NCI-H1048 (cell line): Measurements from ENCODE around the gene NEURL2.
A peak's percentile ranks its signal among the peaks of the same experiment; 100 is the strongest.

ENCODE experiments used
- DNase-seq: peaks from one replicate; lab custom pipeline; 2025; lab: John Stamatoyannopoulos, UW

Gene NEURL2

DNA sequence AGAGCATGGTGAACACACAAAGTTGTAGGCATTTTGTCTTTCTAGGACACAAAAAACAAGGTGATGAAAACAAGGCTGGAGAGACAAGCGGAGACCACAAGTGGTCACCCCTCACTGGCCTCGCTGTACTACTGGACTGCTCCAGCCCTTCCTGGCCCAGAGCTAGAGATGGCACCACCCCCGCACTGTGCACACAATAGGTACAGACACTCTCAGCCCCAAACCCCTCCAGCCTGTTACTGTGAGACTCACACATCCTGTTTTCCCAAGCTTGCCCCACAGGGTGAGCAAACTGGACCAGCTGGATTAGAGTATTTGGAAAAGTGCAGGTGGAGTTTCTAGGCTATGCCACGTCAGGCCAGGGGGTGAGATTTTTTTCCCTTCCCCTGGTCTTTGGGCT is 18.4 kb downstream of the NEURL2 start:
- no peak for DNase-seq

DNA sequence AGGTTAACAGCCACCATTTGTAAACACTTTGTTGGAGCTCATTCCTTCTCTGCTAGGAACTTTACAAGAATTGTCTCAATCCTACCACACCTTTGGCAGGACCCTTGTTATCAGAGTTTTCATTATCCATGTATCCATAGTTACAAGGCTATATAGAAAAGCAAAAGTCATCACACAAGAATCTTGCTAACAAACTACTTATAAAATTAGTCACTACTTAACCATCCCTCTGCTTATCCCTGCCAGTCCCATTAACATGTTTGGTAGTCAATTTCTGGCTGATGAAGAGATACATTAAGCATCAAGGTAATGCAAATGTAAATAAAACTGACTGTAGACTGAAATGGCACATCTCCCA is 23.2 kb downstream of the NEURL2 start:
- DNase-seq = no peak

DNA sequence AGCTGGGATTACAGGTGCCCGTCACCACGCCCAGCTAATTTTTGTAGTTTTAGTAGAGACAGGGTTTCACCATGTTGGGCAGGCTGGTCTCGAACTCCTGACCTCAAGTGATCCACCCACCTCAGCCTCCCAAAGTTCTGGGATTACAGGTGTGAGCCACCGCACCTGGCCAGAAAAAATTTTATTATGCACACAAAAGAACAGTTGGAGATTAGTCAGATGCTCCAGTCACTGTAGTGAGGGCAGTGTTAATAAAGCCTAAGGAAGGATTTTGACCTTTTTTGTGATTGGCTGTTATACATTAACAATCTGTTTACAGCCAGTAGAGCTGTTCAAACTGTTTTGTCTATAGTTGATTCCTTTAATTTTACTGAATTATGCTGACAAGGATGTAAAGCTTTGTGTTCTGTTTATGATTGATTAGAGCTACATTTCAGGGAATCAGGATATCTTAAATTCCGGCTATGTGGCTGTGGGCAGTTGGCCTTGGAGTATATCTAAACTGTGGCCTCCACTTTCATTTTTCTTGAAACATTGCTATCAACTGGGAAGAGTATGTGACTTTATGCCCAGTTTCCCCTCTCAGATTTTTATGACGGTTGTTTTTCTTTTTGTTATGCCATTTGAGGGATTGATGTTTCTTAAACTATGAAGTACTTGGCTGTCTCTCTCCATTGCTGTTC is 23.7 kb downstream of the NEURL2 start:
- no peak for DNase-seq

- no peak for DNase-seq
These were observed 24.6 kb downstream of the NEURL2 start for GRCh38 chr20:45866454-45866853.

DNA sequence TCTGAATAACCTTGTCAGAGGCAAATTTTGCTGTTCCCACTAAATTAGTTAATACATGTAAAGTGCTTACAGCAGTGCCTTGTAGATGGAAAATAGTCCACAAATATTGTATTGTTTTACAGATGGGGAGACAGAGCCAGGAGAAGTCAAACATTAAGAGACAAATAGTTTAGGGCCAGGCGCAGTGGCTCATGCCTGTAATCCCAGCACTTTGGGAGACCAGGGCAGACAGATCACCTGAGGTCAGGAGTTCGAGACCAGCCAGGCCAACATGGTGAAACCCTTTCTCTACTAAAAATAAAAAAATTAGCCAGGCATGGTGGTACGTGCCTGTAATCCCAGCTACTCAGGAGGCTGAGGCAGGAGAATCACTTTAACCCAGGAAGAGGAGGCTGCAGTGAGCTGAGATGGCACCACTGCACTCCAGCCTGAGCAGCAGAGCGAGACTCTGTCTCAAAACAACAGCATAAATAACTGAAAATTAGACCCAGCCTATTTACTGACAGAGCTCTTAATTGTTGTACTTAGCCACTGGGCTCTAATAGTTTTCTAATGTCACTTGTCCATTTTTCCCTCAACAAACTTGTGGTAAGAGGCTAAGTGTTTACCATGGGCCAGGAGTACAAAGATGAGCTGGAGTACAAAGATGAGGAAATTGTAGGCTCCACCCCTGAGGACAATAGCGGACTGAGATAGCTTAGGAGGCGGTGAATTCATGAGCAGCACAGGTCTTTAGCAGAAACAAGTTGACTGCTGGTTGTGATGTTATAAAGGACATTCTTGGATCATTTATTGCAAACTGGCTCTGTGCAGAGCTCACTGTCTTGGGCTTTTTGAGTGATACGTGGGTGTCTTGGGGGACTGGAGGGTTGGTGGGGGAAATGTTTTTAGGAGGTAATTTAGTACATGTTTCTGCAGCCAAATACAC is 27.2 kb downstream of the NEURL2 start:
- no peak for DNase-seq

DNA sequence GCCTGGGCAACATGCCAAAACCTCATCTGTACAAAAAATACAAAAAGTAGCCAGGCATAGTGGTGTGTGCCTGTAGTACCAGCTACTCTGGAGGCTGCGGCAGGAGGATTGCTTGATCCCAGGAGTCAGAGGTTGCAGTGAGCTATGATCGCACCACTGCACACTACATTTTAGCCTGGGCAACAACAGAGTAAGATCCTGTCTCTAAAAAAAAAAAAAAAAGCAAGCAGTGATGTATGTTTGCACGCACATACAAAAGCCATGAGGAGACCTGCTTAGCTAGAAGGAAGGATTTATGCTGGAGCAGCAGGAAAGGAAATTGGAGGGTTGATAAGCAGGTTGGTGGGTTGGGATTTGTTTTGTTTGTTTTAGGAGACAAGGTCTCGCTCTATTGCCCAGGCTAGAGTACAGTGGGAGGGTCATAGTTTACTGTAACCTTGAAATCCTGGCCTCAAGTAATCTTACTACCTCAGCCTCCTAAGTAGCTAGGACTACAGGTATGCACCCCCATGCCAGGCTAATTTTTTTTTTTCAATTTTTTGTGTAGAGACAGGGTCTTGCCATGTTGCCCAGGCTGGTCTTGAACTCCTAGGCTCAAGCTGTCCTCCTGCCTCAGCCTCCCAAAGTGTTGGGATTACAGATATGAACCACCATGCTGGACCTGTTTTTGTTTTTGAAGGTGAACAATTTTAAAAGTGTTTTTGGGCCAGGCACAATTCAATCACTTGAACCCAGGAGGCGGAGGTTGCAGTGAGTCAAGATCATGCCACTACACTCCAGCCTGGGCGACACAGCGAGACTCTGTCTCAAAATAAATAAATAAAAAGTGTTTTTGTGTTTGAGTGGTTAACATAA is 29.6 kb downstream of the NEURL2 start:
- no peak for DNase-seq

GRCh38 chr20:45860560-45861220 is 30.3 kb downstream of the NEURL2 start:
- DNase-seq = no peak

DNA sequence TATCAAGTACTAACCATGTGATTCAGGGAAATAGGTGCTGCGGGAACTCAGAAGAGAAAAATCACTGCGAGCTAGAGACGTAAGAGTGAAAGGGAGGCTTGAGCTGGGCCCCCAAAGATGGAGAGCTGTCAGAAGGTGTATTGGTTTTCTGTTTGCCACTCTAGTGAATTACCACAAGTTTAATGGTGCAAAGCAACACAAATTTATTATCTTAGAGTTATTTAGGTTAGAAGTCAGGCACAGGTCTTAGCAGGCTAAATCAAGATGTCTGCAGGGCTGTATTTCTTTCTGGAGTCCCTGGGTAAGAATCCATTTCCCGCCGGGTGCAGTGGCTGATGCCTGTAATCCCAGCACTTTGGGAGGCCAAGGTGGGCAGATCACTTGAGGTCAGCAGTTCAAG is 31.1 kb downstream of the NEURL2 start:
- no peak for DNase-seq

DNA sequence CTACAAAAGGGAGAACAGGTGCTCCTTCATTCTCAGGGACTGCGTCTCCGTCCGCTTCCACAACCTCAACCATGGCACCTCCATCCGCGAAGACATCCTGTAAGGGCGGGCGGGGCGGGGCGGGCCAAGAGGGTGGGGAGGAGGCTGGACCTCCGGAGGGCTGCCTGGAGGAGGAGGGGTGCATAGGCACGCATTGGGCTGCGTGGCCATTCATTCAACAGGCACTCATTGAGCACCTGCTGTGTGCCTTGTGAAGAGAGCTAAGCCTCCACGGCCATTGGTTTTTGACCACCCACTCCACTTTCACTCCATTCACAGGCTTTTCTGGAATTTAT is 33.2 kb downstream of the NEURL2 start:
- DNase-seq = no peak

DNA sequence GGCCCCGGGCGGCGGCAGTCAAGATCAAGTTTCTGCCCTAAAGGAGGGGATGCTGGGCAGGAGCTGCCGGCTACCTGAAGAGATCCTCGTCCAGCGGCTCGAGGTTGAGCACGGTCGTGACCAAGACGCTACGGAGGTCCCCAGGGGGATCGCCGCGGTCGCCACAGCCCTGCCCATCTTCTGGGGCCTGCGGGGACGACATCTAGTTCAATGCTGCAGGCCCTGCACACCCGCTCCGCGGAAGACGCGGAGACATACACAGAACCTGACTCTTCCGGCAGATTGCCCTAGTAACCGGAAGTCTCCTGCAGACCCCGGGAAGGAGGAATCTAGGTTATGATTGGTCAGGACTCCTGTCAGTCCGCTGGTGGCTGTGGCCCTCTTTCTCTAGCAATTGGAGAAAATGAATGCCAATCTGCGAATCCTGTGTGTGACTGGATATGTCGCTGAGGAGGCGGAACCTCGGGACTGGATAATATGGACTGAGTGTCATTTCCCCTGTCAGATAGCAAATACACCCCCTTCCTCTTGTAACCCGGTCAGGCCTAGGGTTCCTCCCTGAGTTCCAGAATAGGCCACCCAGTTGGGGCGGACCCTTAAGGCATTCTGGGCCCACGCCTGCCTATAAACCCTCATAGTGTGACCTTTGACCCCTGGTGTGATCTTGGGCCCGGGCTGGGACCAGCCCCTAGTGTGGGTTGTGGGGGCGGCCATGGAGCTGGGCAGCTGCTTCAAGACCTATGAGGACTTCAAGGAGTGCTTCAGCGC is 33.7 kb downstream of the NEURL2 start, which contains the start of the genes ACOT8 and ZSWIM3:
TSS of gene ACOT8 (minus strand) at position 279 of the 768 bp plus-strand sequence. CDS start at position 202, 77 bp downstream.
TSS of gene ZSWIM3 (plus strand) at position 501 of the 768 bp plus-strand sequence. CDS start at position 713, 212 bp downstream.
- peak; percentile 94 for DNase-seq

DNA sequence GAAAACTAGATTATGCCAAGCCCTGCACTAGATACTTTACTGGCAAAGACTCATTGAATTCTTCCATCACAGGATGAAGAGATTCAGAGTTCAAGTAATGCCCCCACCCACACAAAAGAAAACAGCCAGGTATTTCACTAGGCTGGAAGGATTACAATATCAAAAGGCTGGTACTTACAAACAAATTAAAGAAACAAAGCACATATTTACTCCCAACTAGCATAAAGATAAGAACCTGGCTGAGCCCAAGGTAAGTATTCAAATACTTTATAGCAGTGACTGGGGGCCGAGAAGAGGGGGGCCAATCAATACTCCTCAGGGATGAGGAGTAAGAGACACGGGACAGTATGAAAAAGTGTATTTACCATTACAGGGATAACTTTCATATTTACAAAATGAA is 37.5 kb downstream of the NEURL2 start:
- no peak for DNase-seq

GRCh38 chr20:45852326-45852725 is 38.7 kb downstream of the NEURL2 start:
- no peak for DNase-seq

GRCh38 chr20:45851501-45851900 is 39.5 kb downstream of the NEURL2 start:
- no peak for DNase-seq

DNA sequence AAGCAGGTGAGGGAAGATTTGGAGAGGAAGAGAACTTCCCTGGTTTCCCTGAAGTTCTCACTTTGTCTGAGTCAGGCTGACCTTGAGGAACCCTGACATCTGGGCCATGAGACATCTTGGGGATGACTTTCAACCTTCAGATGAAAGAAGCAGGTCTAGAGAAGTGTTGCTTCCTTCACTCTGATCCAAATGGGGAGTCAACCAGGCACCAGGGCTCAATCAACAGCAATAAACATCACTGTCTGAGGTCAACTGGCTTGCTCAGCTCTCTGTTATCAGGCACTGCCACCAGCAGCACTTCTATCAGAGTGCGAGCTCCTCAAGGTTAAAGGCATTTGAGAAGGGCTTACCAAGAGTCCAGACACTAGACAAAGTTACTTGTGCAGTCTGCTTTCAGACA is 40.1 kb downstream of the NEURL2 start:
- DNase-seq = no peak

DNA sequence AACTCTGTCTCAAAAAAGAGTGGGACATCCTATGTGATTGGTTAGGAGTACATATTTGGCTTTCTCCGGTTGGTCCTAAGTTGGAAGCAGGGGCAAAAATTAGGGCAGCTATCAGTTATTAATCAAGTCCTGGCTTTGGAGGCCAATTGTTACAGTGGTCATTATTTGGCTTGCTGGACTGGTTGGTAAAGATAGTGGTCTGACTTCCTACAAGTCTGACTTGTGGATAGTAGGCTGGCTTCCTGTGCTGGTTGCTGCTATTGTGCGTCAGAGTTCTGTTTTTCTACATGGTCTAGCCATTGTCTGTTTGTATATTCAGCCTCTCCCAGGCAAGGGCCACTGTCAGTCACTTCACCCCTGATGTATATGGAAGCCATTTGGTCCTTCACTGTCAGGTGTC is 40.8 kb downstream of the NEURL2 start:
- no peak for DNase-seq

GRCh38 chr20:45848969-45849582 is 41.9 kb downstream of the NEURL2 start:
- DNase-seq = no peak

- DNase-seq = no peak
These were observed 42.6 kb downstream of the NEURL2 start for GRCh38 chr20:45848421-45848820.

DNA sequence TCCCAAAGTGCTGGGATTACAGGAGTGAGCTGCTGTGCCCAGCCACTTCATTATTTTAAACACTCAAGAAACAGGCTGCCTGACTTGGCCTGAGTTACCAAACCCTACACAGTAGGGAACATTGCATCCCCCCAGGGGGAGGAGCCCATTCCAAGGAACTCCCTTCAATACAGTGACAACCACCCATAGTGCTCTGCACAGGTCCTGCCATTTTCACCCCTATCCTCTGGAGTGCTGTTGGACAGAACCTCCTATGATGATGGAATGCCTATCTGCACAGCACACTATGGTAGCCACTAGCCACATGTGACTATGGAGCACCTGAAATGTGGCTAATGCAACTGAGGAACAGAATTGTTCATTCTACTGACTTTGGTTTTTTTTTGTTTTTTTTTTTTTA is 45.6 kb downstream of the NEURL2 start:
- DNase-seq = no peak

DNA sequence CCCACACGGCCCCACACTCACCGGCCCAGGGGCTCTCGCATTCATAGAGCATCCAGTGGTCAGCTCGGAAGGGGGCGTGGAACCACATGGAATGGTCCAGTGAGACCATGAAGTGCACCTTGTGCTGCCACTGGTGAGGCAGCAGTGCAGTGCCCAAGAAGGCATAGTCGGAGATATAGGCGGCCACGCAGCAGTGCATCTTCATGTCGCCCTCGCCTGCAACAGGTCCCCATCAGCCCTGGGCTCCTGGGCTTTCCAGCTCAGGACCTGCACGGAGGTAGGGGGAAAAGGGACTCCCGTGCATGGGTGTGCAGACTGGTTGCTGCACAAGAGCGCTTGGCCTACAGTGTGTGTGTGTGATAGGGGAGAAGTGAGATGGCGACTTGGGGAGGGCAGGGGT is 47.5 kb downstream of the NEURL2 start:
- DNase-seq = no peak

DNA sequence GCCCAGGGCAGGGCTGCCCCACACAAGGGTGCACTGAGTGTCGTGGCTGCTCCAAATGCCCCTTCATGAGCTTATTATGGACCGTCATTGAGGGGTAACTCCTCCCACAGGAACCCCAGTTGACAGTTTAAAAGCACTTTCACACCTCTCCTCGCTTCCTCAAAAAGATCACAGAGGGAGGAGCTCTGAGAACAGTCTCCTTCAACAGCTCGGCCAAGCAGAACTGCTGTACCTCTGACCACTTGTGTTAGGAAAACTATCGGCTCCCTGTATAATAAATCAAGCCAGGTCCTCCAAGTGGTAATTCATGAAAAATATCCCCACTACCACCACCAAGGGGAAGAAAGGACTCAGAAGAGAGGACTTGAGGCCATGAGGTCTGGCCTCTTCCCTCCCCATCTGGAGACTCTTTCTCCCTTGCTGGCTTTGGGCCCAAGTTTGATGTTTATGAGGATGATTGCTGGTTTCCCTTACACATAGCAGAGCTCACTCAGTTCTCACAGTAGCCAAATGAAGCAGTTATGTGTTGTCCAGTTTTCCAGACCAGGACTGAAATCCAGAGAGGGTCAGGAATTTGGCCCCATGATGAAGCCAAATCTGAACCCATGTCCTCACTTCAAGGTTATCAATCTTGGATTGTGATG is 48.7 kb downstream of the NEURL2 start:
- no peak for DNase-seq
